Measurements from ENCODE around the gene DRAXIN.

DRAXIN gene

GRCh38 chr1:11657654-11658053 lies 33.9 kb upstream of the DRAXIN start:
- DNase-seq: no peak

GRCh38 chr1:11658542-11658941 lies 33.0 kb upstream of the DRAXIN start:
- DNase-seq: no peak

GRCh38 chr1:11659748-11660147 lies 31.8 kb upstream of the DRAXIN start:
- no peak for DNase-seq

GRCh38 chr1:11661103-11661502 lies 30.4 kb upstream of the DRAXIN start:
- DNase-seq: no peak

- peak; percentile 57 for DNase-seq
Measured at GRCh38 chr1:11664336-11665065, 27.0 kb upstream of the DRAXIN start.

- no peak for DNase-seq
Measured at GRCh38 chr1:11668516-11668915, 23.0 kb upstream of the DRAXIN start.

- no peak for DNase-seq
Measured at GRCh38 chr1:11670747-11671146, 20.8 kb upstream of the DRAXIN start.

GRCh38 chr1:11671205-11671543 lies 20.3 kb upstream of the DRAXIN start:
- DNase-seq: no peak

- DNase-seq: no peak
Measured at GRCh38 chr1:11671544-11672286, 19.8 kb upstream of the DRAXIN start.

GRCh38 chr1:11673089-11673769 lies 18.3 kb upstream of the DRAXIN start:
- DNase-seq: no peak

- DNase-seq: no peak
Measured at GRCh38 chr1:11674488-11674887, 17.0 kb upstream of the DRAXIN start.

GRCh38 chr1:11675325-11675724 lies 16.2 kb upstream of the DRAXIN start:
- no peak for DNase-seq

GRCh38 chr1:11676386-11677103 lies 15.0 kb upstream of the DRAXIN start:
- DNase-seq: no peak

- DNase-seq: no peak
Measured at GRCh38 chr1:11678442-11678841, 13.1 kb upstream of the DRAXIN start.

- no peak for DNase-seq
Measured at GRCh38 chr1:11680270-11681070, 11.0 kb upstream of the DRAXIN start.

- DNase-seq: peak; percentile 93
Measured at GRCh38 chr1:11681071-11681771, 10.3 kb upstream of the DRAXIN start, which contains the start of gene MAD2L2. TSS of gene MAD2L2 (minus strand) at chr1:11681148. CDS start at chr1:11680601, 547 bp downstream.

- DNase-seq: no peak
Measured at GRCh38 chr1:11682287-11682771, 9.2 kb upstream of the DRAXIN start.

GRCh38 chr1:11682799-11683198 lies 8.7 kb upstream of the DRAXIN start:
- DNase-seq: no peak

GRCh38 chr1:11684070-11684469 lies 7.4 kb upstream of the DRAXIN start:
- no peak for DNase-seq

GRCh38 chr1:11685210-11685752 lies 6.2 kb upstream of the DRAXIN start:
- DNase-seq: no peak

- no peak for DNase-seq
Measured at GRCh38 chr1:11688506-11688905, 3.0 kb upstream of the DRAXIN start.

Data from stimulated activated CD4-positive, alpha-beta T cell treated with anti-CD3 and anti-CD28 coated beads, Interleukin-12 subunit alpha, Interleukin-12 subunit beta, amount 100 ng/mL, for 4 hours (primary cell).